K562 (cell line): Measurements from ENCODE around the gene MCAT. TPM values are rescaled to one million over a fixed set of nuclear protein-coding genes. Genes with fewer than 3 reads are reported as not detected.

Source experiments
- ATAC-seq: fragments of 200-7000 bp; cut with Tn5 transposase; 3 replicates; pipeline ENCODE4 v1.9.1; 2020; ENCODE audit warnings: moderate library complexity
- BruUV-seq: library from RNA; stranded (reverse); fragments of 400-500 nt; replicated peaks from 2 replicates; lab custom pipeline; 2021; lab: Mats Ljungman, UMichigan
- CTCF ChIA-PET: fragments of 300-600 bp; formaldehyde crosslinking; extraction: SDS; loops from one replicate; lab custom pipeline; 2021; ENCODE audit warnings: low intra/inter-chr PET ratio; lab: Yijun Ruan, JAX
- POLR2A ChIA-PET: fragments of 300-600, 350-650 bp; sonication (Branson Sonifier 250); formaldehyde crosslinking; extraction: SDS; loops from one replicate; lab custom pipeline; 2021; ENCODE audit warnings: antibody characterized with exemption, inconsistent platforms; lab: Yijun Ruan, JAX
- DNase-seq, 4 experiments: peaks; one replicate each; pipeline versions ENCODE4 v3.0.0 to v3.0.0-alpha.2; 2011 to 2018; ENCODE audit warnings: low spot score in 3 of 4, mixed read lengths in 3 of 4; ENCODE audit errors: extremely low read depth in 1 of 4
- FAIRE-seq: peaks from 2 replicates; lab custom pipeline; 2011; peaks lifted over from hg19 to GRCh38; lab: Jason Lieb, UNC
- H2AFZ ChIP-seq: 2 replicates; pipeline ENCODE4 v1.6.0; 2011; ENCODE audit warnings: low read depth, low read length, control low read depth, inconsistent platforms
- H3K27ac ChIP-seq: fragments of 200-600 bp; 3 replicates; pipeline ENCODE4 v1.8.0; 2011; ENCODE audit warnings: low read depth, mild to moderate bottlenecking, control low read depth, inconsistent platforms, low read length, moderate library complexity, mixed read lengths; ENCODE audit errors: extremely low read depth
- H3K27me3 ChIP-seq, 2 experiments: fragments of 300-600 bp in 1 of 2; 2 replicates in 1 of 2; 3 replicates in 1 of 2; pipeline versions ENCODE4 v1.6.0 to v1.8.0; 2011; ENCODE audit warnings: inconsistent platforms in 2 of 2, low read length in 2 of 2, mild to moderate bottlenecking in 1 of 2, mixed read lengths in 1 of 2, moderate library complexity in 1 of 2; ENCODE audit not compliant: control insufficient read depth in 2 of 2, insufficient read depth in 2 of 2
- H3K36me3 ChIP-seq: fragments of 300-600 bp; 3 replicates; pipeline ENCODE4 v1.8.0; 2011; ENCODE audit warnings: mild to moderate bottlenecking, low read length, inconsistent platforms; ENCODE audit not compliant: control insufficient read depth, insufficient read depth
- H3K4me1 ChIP-seq, 2 experiments: fragments of 200-600 bp in 1 of 2; replicated peaks in 1 of 2; 2 replicates in 1 of 2; 3 replicates in 1 of 2; pipeline versions ENCODE4 v1.5.1 to v1.8.0; 2011; ENCODE audit warnings: inconsistent platforms in 2 of 2, low read length in 2 of 2, mild to moderate bottlenecking in 1 of 2, mixed read lengths in 1 of 2, moderate library complexity in 1 of 2; ENCODE audit not compliant: control insufficient read depth in 2 of 2, insufficient read depth in 2 of 2
- H3K4me2 ChIP-seq: 2 replicates; pipeline ENCODE4 v1.6.1; 2011; ENCODE audit warnings: low read length, control low read depth, inconsistent platforms, mixed read lengths; ENCODE audit not compliant: insufficient read depth
- H3K4me3 ChIP-seq: fragments of 200-600 bp; sonication (generic), shearing (Covaris generic); 2 replicates; pipeline ENCODE4 v1.5.1; 2016; ENCODE audit warnings: control low read depth, inconsistent platforms
- H3K79me2 ChIP-seq: fragments of 200-600 bp; 3 replicates; pipeline ENCODE4 v1.8.0; 2011; ENCODE audit warnings: low read length, inconsistent platforms; ENCODE audit not compliant: control insufficient read depth, insufficient read depth
- H3K9ac ChIP-seq, 2 experiments: 2 replicates each; pipeline versions ENCODE4 v1.6.0 to v1.6.1; 2011; ENCODE audit warnings: low read depth in 2 of 2, low read length in 2 of 2, control low read depth in 1 of 2, inconsistent platforms in 1 of 2, mild to moderate bottlenecking in 1 of 2, mixed read lengths in 1 of 2; ENCODE audit not compliant: insufficient read depth in 1 of 2
- H3K9me1 ChIP-seq: one replicate; pipeline ENCODE4 v1.6.0; 2011; ENCODE audit warnings: inconsistent platforms, mild to moderate bottlenecking, low read length, moderate library complexity; ENCODE audit not compliant: control insufficient read depth, insufficient read depth
- H3K9me3 ChIP-seq: replicated peaks from 2 replicates; pipeline ENCODE4 v1.5.1; 2011; ENCODE audit warnings: low read depth, low read length, inconsistent platforms; ENCODE audit not compliant: control insufficient read depth, insufficient read depth
- H4K20me1 ChIP-seq: replicated peaks from 2 replicates; pipeline ENCODE4 v1.6.1; 2011; ENCODE audit warnings: low read length, inconsistent platforms, mixed read lengths; ENCODE audit not compliant: control insufficient read depth, insufficient read depth
- BMI1 ChIP-seq: fragments of 150-350 bp; IDR thresholded peaks from 2 replicates; pipeline ENCODE4 v1.6.1; 2014; ENCODE audit warnings: low read length
- CREB1 ChIP-seq, 2 experiments: sonication (generic) in 1 of 2; formaldehyde crosslinking in 1 of 2; IDR thresholded peaks; 2 replicates each; pipeline versions ENCODE4 v1.6.1 to v1.8.0; 2012 to 2022; ENCODE audit warnings: inconsistent platforms in 1 of 2, mild to moderate bottlenecking in 1 of 2, missing genetic modification reagents in 1 of 2, moderate library complexity in 1 of 2
- GATA2 ChIP-seq: sonication (generic); formaldehyde crosslinking; IDR thresholded peaks from 2 replicates; pipeline ENCODE4 v1.4.0; 2020; ENCODE audit warnings: mild to moderate bottlenecking, missing genetic modification reagents
- HBP1 ChIP-seq: fragments of 450-650 bp; formaldehyde crosslinking; IDR thresholded peaks from 2 replicates; pipeline ENCODE4 v1.4.0; 2022; ENCODE audit warnings: missing genetic modification characterization
- MEF2A ChIP-seq: IDR thresholded peaks from 2 replicates; pipeline ENCODE4 v1.6.1; 2011; ENCODE audit warnings: low read depth, mild to moderate bottlenecking, low read length, moderate library complexity; ENCODE audit not compliant: control insufficient read depth
- POLR2B ChIP-seq: fragments of 450-650 bp; IDR thresholded peaks from 2 replicates; pipeline ENCODE4 v1.6.1; 2018; ENCODE audit warnings: low read depth; ENCODE audit not compliant: partially characterized antibody
- RUNX1 ChIP-seq: sonication (generic); IDR thresholded peaks from 2 replicates; pipeline ENCODE4 v1.6.1; 2016; ENCODE audit warnings: antibody characterized with exemption, low read depth
- SRSF9 ChIP-seq: fragments of 200-400 bp; formaldehyde crosslinking; IDR thresholded peaks from 2 replicates; pipeline ENCODE4 v1.6.1; 2017; ENCODE audit warnings: low read depth, low read length, borderline replicate concordance
- TFAP4 ChIP-seq: sonication (generic); formaldehyde crosslinking; IDR thresholded peaks from 2 replicates; pipeline ENCODE4 v1.8.0; 2022; ENCODE audit warnings: missing genetic modification reagents, mild to moderate bottlenecking, moderate library complexity, borderline replicate concordance
- ZFX ChIP-seq: sonication (generic); formaldehyde crosslinking; IDR thresholded peaks from 2 replicates; pipeline ENCODE4 v1.8.0; 2022; ENCODE audit warnings: mild to moderate bottlenecking, missing genetic modification reagents, moderate library complexity
- ZMIZ1 ChIP-seq, 2 experiments: fragments of 150-350 bp in 1 of 2; IDR thresholded peaks; 2 replicates each; pipeline ENCODE4 v1.6.1; 2012 to 2016; ENCODE audit warnings: low read depth in 2 of 2, low read length in 2 of 2, mild to moderate bottlenecking in 1 of 2, moderate library complexity in 1 of 2
- ZNF3 ChIP-seq: fragments of 250-450 bp; sonication (Bioruptor Pico); IDR thresholded peaks from 2 replicates; pipeline ENCODE4 v1.5.0; 2021; ENCODE audit warnings: mild to moderate bottlenecking, moderate library complexity
- ZNF408 ChIP-seq: fragments of 250-450 bp; sonication (Bioruptor Pico); IDR thresholded peaks from 2 replicates; pipeline ENCODE4 v1.4.0; 2020; ENCODE audit warnings: low read depth, mild to moderate bottlenecking, moderate library complexity
- ZNF41 ChIP-seq: fragments of 250-450 bp; sonication (Bioruptor Pico); conservative IDR thresholded peaks from 2 replicates; pipeline ENCODE4 v1.4.0; 2020; ENCODE audit warnings: mild to moderate bottlenecking
- WGBS: fragments of 100-300 bp; shearing (Covaris generic); methylation state at CpG from one replicate; pipeline ENCODE4 v1.1.6; 2016; ENCODE audit warnings: low coverage, mixed read lengths; ENCODE audit not compliant: insufficient coverage; ENCODE audit errors: missing lambda C conversion rate; 5-methylcytosine and 5-hydroxymethylcytosine counted together
- in situ Hi-C: fragments of 300-500 bp; cut with MboI; formaldehyde crosslinking; loops from 4 replicates; pipeline ENCODE4 v1.15.0; 2018; ENCODE audit warnings: inconsistent platforms, mixed read lengths
- intact Hi-C: fragments of 100-400 bp; cut with micrococcal nuclease; formaldehyde crosslinking; loops from 2 replicates; pipeline ENCODE4 v1.14.2; 2022
- polyA plus RNA-seq, 8 experiments: library from polyadenylated mRNA; depleted of rRNA in 4 of 8; stranded (reverse) in 5 of 8; unstranded in 3 of 8; fragments of >200 nt; fragmentation: Nextera tagmentation in 2 of 8; fragmentation: Illumina TruSeq in 1 of 8; extraction: Ambion mirVana in 2 of 8; extraction: Trizol in 1 of 8; gene quantifications; 2 replicates each; pipeline versions ENCODE4 v1.2.1 to v1.2.3, GENCODE V29; 2011 to 2014; ENCODE audit warnings: inconsistent platforms in 1 of 8, missing spikeins in 1 of 8
- total RNA-seq, 7 experiments: library from RNA; depleted of rRNA in 6 of 7; stranded (reverse); fragments of >200 nt in 6 of 7; fragmentation: Illumina TruSeq in 2 of 7; extraction: Trizol in 2 of 7; gene quantifications; 2 replicates each; pipeline versions ENCODE4 v1.2.1 to v1.2.3, GENCODE V29; 2011 to 2021; ENCODE audit warnings: low replicate concordance in 1 of 7
- TF ChIP-seq, protein P1 (sequence below): fragments of 250-450 bp; sonication (Bioruptor Pico); IDR thresholded peaks from 2 replicates; pipeline ENCODE4 v1.5.0; 2022; ENCODE audit warnings: mild to moderate bottlenecking

Gene MCAT
- total and polyA plus RNA-seq, 9 of the 15 experiments (the other 6 are each of a cell fraction or from before 2014, with no cell fraction given), result 3.3 to 27.8 (median 13.9) TPM

DNA sequence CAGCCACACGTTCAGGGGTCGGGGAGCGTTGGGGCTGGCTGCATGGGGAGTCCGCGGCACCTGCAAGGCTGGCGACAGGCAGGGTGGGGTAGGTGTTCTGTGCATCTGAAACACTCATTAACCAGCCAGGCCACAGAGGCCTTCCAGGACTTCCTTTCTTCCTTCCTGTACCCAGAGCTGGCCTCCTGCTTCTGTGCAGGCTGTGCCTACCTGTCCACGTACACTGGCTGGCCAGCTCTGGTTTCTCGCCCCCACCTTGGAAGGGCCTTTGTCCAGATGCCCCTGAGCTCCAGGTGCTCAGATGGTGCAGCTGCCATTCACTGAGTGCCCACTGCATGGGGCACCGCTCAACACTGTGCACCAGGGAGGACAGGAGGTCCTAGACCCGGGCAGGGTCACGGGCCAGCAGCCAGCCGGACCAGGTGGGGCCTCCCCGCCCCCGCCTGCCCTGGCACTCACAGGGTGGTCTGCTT lies 27.9 kb upstream of the MCAT start:
- Histone ChIP-seq H3K9me1 (no peaks in the 10 kb centered on the region), H3K4me1 (peaks cover 3 to 43% of the 10 kb centered on the region in 2 experiments; a peak in 4 of 5 replicates), H3K36me3 (peaks cover 88% of the 10 kb centered on the region), H3K27me3 (no peaks in the 10 kb centered on the region), H3K9ac (peak overlapping the region in 1 of 2 experiments; percentile 45; a peak in 1 of 4 replicates), H3K9me3 (no peaks in the 10 kb centered on the region), H3K79me2 (no peaks in the 10 kb centered on the region), H3K4me2 (no peak overlapping the region), H3K4me3 (no peak overlapping the region), H2AFZ (no peak overlapping the region), H3K27ac (no peak overlapping the region), H4K20me1 (no peaks in the 10 kb centered on the region)
- intact Hi-C loops (no loop called here), in situ Hi-C loops (no loop called here)
- FAIRE-seq, result no peak
- ChIA-PET POLR2A (interaction anchor here (1.5 kb wide), 1 partner anchor 14 kb away, joined by 5 read pairs; no protein-coding TSS in a partner anchor), CTCF (no interaction called here)
- whole genome bisulfite sequencing, result 73% methylated on average over 6 of the region's 14 CpGs
- BruUV-seq, result no TSS peak
- ATAC-seq, result no peak
- no peak for DNase-seq
- TF ChIP-seq ZNF3 (CRISPR knock-in tag), result no peak
- TF ChIP-seq ZFX, result no peak
- TF ChIP-seq, protein P1, sequence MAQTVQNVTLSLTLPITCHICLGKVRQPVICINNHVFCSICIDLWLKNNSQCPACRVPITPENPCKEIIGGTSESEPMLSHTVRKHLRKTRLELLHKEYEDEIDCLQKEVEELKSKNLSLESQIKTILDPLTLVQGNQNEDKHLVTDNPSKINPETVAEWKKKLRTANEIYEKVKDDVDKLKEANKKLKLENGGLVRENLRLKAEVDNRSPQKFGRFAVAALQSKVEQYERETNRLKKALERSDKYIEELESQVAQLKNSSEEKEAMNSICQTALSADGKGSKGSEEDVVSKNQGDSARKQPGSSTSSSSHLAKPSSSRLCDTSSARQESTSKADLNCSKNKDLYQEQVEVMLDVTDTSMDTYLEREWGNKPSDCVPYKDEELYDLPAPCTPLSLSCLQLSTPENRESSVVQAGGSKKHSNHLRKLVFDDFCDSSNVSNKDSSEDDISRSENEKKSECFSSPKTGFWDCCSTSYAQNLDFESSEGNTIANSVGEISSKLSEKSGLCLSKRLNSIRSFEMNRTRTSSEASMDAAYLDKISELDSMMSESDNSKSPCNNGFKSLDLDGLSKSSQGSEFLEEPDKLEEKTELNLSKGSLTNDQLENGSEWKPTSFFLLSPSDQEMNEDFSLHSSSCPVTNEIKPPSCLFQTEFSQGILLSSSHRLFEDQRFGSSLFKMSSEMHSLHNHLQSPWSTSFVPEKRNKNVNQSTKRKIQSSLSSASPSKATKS (CRISPR knock-in tag), result no peak
- no peak for TF ChIP-seq ZMIZ1 (IDR thresholded peaks at IDR 0.05; ENCODE audit: low read depth in 2 of 2, low read length in 2 of 2)
- no peak for TF ChIP-seq TFAP4 (CRISPR knock-in tag)
- no peak for TF ChIP-seq CREB1 (IDR thresholded peaks at IDR 0.05)
- no peak for TF ChIP-seq CREB1 (CRISPR knock-in tag; IDR thresholded peaks at IDR 0.05)
- no peak for TF ChIP-seq GATA2 (CRISPR knock-in tag)
- TF ChIP-seq ZNF41 (CRISPR knock-in tag), result no peak
- TF ChIP-seq ZNF408 (CRISPR knock-in tag), result no peak
- TF ChIP-seq SRSF9, result no peak
- no peak for TF ChIP-seq RUNX1
- TF ChIP-seq HBP1 (CRISPR knock-in tag), result no peak
- no peak for TF ChIP-seq BMI1
- TF ChIP-seq POLR2B, result no peak
- no peak for TF ChIP-seq MEF2A
